ENCODE results near the gene FGGY. TPM values are rescaled to one million over a fixed set of nuclear protein-coding genes. Genes with fewer than 3 reads are reported as not detected.
A peak's percentile ranks its signal among the peaks of the same experiment; 100 is the strongest.
"Not testable (repeated sequence)": the region's sequence is repeated elsewhere in the genome, so short reads cannot be mapped to it uniquely, and the experiment has no call there.

The FGGY gene
- total RNA-seq, 2 donors from 2014 or later: 16.0 to 21.8 TPM

GRCh38 chr1:59705466-59706302 is 408.8 kb downstream of the FGGY start:
- peak overlapping the region; percentile 4 to 75 for H3K27ac ChIP-seq
- H3K9me3 ChIP-seq: no peaks in the 10 kb centered on the region
- H3K36me3 ChIP-seq: no peaks in the 10 kb centered on the region
- H3K27me3 ChIP-seq: no peaks in the 10 kb centered on the region
- H3K4me1 ChIP-seq: peaks cover 0 to 58% of the 10 kb centered on the region in 2 donors
- H3K4me3 ChIP-seq: no peak overlapping the region
- no peak for TF ChIP-seq CTCF (IDR thresholded peaks at IDR 0.05)
- DNase-seq (ENCODE audit: low spot score): no peak

- Histone ChIP-seq H3K27ac (peak overlapping the region; percentile 4 to 75), H3K36me3 (no peaks in the 10 kb centered on the region), H3K4me3 (no peak overlapping the region), H3K27me3 (no peaks in the 10 kb centered on the region), H3K4me1 (peaks cover 0 to 58% of the 10 kb centered on the region in 2 donors), H3K9me3 (no peaks in the 10 kb centered on the region)
- no peak for DNase-seq (ENCODE audit: low spot score)
- TF ChIP-seq CTCF (IDR thresholded peaks at IDR 0.05): no peak
These were observed 409.4 kb downstream of the FGGY start for GRCh38 chr1:59706303-59706599.

DNA sequence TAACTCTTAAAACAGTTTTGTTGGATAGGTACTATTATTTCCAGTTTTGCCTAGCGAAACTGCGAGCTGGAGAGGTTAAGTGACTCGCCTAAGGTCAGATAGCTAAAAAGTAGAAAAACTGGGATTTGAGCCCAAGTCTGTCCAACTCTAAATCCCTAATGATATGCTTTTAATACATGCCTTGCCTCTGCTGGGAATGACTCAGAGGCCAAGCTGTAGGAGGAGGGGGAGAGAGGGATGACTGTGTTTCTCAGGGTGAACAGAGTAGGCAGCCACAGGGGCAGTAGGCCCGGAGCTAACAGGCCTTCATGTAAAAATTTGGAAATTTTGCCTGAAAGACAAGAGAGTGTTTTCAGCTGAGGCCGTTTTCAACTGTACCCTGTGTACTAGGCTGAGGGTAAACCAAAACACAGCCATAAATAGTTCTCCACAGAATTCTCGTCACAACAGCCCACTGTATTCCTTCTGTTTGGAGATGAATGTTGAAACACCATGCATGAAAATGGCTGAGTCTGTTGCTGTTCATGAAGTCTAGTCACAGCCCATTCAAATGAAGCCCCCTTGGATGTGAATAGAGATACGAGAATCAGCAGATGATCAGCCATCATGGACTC is 410.4 kb downstream of the FGGY start:
- H3K9me3 ChIP-seq: no peaks in the 10 kb centered on the region
- peaks cover 0 to 56% of the 10 kb centered on the region in 2 donors for H3K4me1 ChIP-seq
- H3K36me3 ChIP-seq: no peaks in the 10 kb centered on the region
- DNase-seq (ENCODE audit: low spot score): peak; percentile 73
- peak overlapping the region; percentile 67 to 75 for H3K27ac ChIP-seq
- no peaks in the 10 kb centered on the region for H3K27me3 ChIP-seq
- TF ChIP-seq CTCF (IDR thresholded peaks at IDR 0.05): no peak
- no peak overlapping the region for H3K4me3 ChIP-seq

DNA sequence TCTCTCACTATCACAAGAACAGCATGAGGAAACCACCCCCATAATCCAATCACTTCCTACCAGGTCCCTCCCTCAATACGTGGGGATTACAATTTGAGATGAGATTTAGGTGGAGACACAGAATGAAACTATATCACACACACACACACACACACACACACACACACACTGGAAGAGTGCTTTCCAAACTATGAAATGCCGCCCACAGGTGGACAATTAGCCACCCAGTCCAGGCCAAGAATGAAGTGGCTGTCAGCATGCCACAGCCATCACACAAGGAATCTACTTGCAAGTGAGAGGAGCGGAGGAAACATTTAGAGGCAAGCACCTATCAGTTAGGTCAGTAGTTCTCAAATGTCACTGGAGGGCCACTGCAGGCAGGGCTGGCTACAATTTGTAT is 412.4 kb downstream of the FGGY start:
- no peak for TF ChIP-seq CTCF (IDR thresholded peaks at IDR 0.05)
- H3K4me1 ChIP-seq: peaks cover 0 to 35% of the 10 kb centered on the region in 2 donors

GRCh38 chr1:59710920-59711319 is 414.0 kb downstream of the FGGY start:
- H3K36me3 ChIP-seq; DNase-seq (ENCODE audit: low spot score); H3K27ac ChIP-seq; H3K27me3 ChIP-seq; H3K4me3 ChIP-seq; H3K9me3 ChIP-seq: not testable (repeated sequence)
- H3K4me1 ChIP-seq: peaks cover 0 to 21% of the 10 kb centered on the region in 2 donors

More for the DNA sequence above, 412.4 kb downstream of the FGGY start:
- H3K36me3 ChIP-seq: no peaks in the 10 kb centered on the region
- H3K4me3 ChIP-seq: no peak overlapping the region
- DNase-seq (ENCODE audit: low spot score): no peak
- H3K27ac ChIP-seq: no peak overlapping the region
- no peaks in the 10 kb centered on the region for H3K27me3 ChIP-seq
- no peaks in the 10 kb centered on the region for H3K9me3 ChIP-seq

DNA sequence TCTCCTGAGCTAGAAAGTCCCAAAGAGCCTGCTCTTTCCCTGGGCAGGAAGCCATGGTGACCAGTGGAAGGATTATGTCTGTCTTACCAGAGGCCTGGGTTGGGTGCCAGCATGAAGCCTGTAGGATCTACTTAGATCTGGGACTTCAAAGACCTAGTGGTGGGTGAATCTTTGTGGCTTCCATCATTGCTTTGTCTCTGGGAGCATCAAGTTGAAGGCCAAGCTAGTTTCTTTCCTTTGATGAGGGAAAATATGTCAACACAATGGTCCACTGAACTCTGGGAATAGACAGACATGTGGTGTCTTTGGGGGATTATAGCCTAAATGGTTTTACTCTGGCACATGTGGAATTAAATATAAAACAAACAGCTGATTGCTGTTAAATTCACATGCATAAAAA is 417.3 kb downstream of the FGGY start:
- DNase-seq (ENCODE audit: low spot score): no peak
- no peak for TF ChIP-seq CTCF (IDR thresholded peaks at IDR 0.05)
- no peaks in the 10 kb centered on the region for H3K27me3 ChIP-seq
- H3K9me3 ChIP-seq: no peaks in the 10 kb centered on the region
- H3K4me1 ChIP-seq: peaks cover 0 to 14% of the 10 kb centered on the region in 2 donors
- H3K36me3 ChIP-seq: no peaks in the 10 kb centered on the region
- H3K27ac ChIP-seq: no peak overlapping the region
- H3K4me3 ChIP-seq: no peak overlapping the region
